HG02885 (cell line): ENCODE data around the gene PCDHGA1.
A peak's percentile ranks its signal among the peaks of the same experiment; 100 is the strongest.
"Not testable (repeated sequence)": the region's sequence is repeated elsewhere in the genome, so short reads cannot be mapped to it uniquely, and the experiment has no call there.

Experiments
- ATAC-seq: cut with Tn5 transposase; IDR thresholded peaks from one replicate; pipeline ENCODE4 v1.9.1; 2021; ENCODE audit warnings: mild to moderate bottlenecking; ENCODE audit not compliant: unreplicated experiment, poor library complexity

PCDHGA1 gene

DNA sequence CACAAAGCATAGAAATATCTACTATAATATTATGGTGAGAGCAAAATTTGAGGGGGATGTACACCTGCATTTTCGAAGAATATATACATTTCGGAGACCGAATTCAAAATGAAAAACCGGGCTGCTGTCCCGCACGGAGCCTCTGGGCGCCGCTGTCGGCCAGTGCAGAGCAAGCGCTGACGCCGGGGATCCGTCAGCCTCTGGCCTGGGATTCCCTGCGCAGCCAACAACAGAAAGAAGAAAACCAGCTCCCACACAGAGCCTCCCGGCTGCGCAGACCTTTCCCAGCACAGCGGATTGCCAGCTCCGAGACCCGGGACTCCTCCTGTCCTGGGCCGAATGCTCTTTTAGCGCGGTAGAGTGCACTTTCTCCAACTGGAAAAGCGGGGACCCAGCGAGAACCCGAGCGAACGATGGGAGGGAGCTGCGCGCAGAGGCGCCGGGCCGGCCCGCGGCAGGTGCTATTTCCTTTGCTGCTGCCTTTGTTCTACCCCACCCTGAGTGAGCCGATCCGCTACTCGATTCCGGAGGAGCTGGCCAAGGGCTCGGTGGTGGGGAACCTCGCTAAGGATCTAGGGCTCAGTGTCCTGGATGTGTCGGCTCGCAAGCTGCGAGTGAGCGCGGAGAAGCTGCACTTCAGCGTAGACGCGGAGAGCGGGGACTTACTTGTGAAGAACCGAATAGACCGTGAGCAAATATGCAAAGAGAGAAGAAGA, 77.6 kb downstream of the PCDHGA1 start, which contains the start of gene PCDHGB6:
Gene PCDHGB6 (plus strand): TSS at position 232 of the 716 bp plus-strand sequence. CDS start 182 bp downstream, at position 414.
- ATAC-seq, result peak; percentile 77

DNA sequence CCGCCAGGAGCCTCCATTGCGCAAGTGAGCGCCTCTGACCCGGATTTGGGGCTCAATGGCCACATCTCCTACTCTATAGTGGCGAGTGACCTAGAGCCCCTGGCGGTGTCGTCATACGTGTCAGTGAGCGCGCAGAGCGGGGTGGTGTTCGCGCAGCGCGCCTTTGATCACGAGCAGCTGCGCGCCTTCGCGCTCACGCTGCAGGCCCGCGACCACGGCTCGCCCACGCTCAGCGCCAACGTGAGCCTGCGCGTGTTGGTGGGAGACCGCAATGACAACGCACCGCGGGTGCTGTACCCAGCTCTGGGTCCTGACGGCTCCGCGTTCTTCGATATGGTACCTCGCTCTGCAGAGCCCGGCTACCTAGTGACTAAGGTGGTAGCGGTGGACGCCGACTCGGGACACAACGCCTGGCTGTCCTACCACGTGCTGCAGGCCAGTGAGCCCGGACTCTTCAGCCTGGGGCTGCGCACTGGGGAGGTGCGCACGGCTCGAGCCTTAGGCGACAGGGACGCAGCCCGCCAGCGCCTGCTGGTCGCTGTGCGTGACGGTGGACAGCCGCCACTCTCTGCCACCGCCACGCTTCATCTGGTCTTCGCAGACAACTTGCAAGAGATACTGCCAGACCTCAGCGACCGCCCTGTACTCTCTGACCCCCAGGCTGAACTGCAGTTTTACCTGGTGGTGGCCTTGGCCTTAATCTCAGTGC, 79.4 kb downstream of the PCDHGA1 start:
- no peak for ATAC-seq

GRCh38 chr5:141411575-141411974, 81.3 kb downstream of the PCDHGA1 start:
- ATAC-seq, result no peak

DNA sequence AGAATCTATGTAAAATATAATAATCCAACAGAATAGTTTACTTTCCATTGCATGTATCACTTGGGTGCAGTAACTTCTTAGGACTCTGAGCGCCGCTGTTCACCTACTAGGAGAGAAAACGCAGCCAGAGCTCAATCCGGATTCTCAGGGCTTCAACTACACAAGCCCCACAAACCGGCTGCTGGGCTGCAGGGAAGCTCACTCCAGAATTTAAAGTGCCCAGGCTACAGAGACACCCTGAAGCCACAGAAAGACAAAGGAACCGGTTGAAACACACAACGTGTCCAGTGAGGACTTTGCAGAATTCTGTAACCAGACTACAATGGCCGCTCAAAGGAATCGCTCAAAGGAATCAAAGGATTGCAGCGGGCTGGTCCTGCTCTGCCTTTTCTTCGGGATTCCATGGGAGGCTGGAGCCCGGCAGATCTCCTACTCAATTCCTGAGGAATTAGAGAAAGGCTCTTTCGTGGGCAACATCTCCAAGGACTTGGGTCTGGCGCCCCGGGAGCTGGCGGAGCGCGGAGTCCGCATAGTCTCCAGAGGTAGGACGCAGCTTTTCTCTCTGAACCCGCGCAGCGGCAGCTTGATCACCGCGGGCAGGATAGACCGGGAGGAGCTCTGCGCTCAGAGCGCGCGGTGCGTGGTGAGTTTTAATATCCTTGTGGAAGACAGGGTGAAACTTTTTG, 82.7 kb downstream of the PCDHGA1 start, which contains the start of gene PCDHGA10:
Gene PCDHGA10 (plus strand): TSS at position 134 of the 686 bp plus-strand sequence. CDS start 189 bp downstream, at position 323.
- peak; percentile 65 for ATAC-seq

GRCh38 chr5:141413540-141414069, 83.3 kb downstream of the PCDHGA1 start:
- no peak for ATAC-seq

DNA sequence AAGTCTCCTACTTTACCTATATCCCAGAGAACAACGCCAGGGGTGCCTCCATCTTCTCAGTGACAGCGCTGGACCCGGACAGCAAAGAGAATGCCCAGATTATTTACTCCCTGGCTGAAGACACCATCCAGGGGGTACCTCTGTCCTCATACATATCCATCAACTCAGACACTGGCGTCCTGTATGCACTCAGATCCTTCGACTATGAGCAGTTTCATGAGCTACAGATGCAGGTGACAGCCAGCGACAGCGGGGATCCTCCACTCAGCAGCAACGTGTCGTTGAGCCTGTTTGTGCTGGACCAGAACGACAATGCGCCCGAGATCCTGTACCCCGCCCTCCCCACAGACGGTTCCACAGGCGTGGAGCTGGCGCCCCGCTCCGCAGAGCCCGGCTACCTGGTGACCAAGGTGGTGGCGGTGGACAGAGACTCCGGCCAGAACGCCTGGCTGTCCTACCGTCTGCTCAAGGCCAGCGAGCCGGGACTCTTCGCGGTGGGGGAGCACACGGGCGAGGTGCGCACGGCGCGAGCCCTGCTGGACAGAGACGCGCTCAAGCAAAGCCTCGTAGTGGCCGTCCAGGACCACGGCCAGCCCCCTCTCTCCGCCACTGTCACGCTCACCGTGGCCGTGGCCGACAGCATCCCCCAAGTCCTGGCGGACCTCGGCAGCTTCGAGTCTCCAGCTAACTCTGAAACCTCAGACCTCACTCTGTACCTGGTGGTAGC, 84.4 kb downstream of the PCDHGA1 start:
- not testable (repeated sequence) for ATAC-seq

- ATAC-seq, result not testable (repeated sequence)
Observed at GRCh38 chr5:141415275-141415618, 84.9 kb downstream of the PCDHGA1 start.

GRCh38 chr5:141417494-141418172, 87.3 kb downstream of the PCDHGA1 start, which contains the start of gene PCDHGB7:
Gene PCDHGB7 (plus strand): TSS chr5:141417677. CDS start chr5:141417860, 183 bp downstream.
- ATAC-seq, result peak; percentile 80

DNA sequence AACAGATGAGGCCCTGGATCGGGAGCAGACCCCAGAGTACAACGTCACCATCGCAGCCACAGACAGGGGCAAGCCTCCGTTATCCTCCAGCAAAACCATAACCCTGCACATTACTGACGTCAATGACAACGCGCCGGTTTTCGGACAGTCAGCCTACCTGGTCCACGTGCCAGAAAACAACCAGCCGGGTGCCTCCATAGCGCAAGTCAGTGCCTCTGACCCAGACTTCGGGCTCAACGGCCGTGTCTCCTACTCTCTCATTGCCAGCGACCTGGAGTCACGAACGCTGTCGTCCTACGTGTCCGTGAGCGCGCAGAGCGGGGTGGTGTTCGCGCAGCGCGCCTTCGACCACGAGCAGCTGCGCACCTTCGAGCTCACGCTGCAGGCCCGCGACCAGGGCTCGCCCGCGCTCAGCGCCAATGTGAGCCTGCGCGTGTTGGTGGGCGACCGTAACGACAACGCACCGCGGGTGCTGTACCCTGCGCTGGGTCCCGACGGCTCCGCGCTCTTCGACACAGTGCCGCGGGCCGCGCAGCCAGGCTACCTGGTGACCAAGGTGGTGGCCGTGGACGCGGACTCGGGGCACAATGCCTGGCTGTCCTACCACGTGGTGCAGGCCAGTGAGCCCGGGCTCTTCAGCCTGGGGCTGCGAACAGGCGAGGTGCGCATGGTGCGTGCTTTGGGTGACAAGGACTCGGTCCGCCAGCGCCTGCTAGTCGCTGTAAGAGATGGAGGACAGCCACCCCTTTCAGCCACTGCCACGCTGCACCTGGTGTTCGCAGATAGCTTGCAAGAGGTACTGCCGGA, 89.0 kb downstream of the PCDHGA1 start:
- no peak for ATAC-seq

DNA sequence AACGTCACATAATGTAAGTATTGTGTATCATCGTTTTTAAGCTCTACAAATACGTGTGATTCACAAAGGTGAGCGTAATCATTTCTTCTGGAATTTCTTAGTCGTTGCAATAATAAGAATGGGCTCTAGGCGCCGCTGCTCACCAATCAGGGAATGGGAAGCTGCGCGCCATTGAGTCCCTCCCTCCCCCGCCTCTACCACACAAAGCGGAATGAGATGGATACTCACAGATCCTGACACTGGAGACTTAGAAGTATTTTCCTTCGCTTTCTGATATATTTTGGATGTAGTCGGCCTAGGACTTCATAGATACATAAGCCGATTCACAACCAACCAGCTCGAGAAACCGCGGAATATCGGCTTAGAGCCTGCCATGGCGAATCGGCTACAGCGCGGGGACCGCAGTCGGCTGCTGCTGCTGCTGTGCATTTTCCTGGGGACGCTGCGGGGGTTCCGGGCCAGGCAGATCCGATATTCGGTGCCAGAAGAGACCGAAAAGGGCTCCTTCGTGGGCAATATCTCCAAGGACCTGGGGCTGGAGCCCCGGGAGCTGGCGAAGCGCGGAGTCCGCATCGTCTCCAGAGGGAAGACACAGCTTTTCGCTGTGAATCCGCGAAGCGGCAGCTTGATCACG, 90.7 kb downstream of the PCDHGA1 start, which contains the start of gene PCDHGA11:
Gene PCDHGA11 (plus strand): TSS at position 197 of the 634 bp plus-strand sequence. CDS start 177 bp downstream, at position 374.
- ATAC-seq, result peak; percentile 60

- no peak for ATAC-seq
Observed at GRCh38 chr5:141421489-141421855, 91.2 kb downstream of the PCDHGA1 start.

DNA sequence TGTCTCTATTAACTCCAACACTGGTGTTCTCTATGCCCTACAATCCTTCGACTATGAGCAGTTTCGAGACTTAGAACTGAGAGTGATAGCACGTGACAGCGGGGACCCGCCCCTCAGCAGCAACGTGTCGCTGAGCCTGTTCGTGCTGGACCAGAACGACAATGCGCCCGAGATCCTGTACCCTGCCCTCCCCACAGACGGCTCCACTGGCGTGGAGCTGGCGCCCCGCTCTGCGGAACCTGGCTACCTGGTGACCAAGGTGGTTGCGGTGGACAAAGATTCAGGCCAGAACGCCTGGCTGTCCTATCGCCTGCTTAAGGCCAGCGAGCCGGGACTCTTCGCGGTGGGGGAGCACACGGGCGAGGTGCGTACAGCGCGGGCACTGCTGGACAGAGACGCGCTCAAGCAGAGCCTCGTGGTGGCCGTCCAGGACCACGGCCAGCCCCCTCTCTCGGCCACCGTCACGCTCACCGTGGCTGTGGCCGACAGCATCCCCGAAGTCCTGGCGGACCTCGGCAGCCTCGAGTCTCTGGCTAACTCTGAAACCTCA, 92.5 kb downstream of the PCDHGA1 start:
- no peak for ATAC-seq

DNA sequence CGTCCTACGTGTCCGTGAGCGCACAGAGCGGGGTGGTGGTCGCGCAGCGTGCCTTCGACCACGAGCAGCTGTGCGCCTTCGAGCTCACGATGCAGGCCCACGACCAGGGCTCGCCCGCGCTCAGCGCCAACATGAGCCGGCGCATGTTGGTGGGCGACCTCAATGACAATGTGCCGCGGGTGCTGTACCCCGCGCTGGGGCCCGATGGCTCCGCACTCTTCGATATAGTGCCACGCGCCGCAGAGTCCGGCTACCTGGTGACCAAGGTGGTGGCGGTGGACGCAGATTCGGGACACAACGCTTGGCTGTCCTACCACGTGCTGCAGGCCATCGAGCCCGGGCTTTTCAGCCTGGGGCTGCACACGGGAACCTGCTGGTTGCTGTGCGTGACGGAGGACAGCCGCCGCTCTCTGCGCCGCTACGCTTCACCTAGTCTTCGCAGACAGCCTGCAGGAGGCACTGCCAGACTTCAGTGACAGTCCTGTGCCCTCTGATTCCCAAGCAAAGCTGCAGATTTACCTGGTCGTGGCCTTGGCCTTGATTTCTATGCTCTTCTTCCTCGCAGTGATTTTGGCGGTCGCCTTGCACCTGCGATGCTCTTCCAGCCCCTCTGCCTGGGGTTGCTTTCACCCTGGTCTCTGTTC, 97.6 kb downstream of the PCDHGA1 start:
- no peak for ATAC-seq

- peak; percentile 87 for ATAC-seq
Observed at GRCh38 chr5:141430332-141431113, 100.2 kb downstream of the PCDHGA1 start, which contains the start of gene PCDHGA12. Gene PCDHGA12 (plus strand): TSS chr5:141430507. CDS start chr5:141430760, 253 bp downstream.

GRCh38 chr5:141431286-141431685, 101.0 kb downstream of the PCDHGA1 start:
- ATAC-seq, result peak; percentile 51

- ATAC-seq, result not testable (repeated sequence)
Observed at GRCh38 chr5:141432308-141432707, 102.0 kb downstream of the PCDHGA1 start.
